Caco-2 (cell line): Measurements from ENCODE around the gene CILP2. TPM values are rescaled to one million over a fixed set of nuclear protein-coding genes. Genes with fewer than 3 reads are reported as not detected.

Experiments used
- BruUV-seq: library from RNA; stranded (reverse); fragments of 400-500 nt; replicated peaks from 2 replicates; lab custom pipeline; 2021; lab: Mats Ljungman, UMichigan
- CTCF ChIA-PET: fragments of 300-600 bp; sonication (Branson Sonifier 250); formaldehyde crosslinking; loops from one replicate; lab custom pipeline; 2022; ENCODE audit warnings: antibody characterized with exemption; lab: Charles Lee
- POLR2A ChIA-PET: fragments of 300-600 bp; sonication (Branson Sonifier 250); formaldehyde crosslinking; loops from one replicate; lab custom pipeline; 2022; ENCODE audit warnings: antibody characterized with exemption; lab: Charles Lee
- DNase-seq, 2 experiments: peaks; one replicate each; pipeline versions ENCODE4 v3.0.0 to v3.0.0-alpha.2; 2020 to 2022
- H3K27me3 ChIP-seq: replicated peaks from 2 replicates; pipeline ENCODE4 v1.6.0; 2011; ENCODE audit warnings: low read length; ENCODE audit not compliant: control insufficient read depth, insufficient read depth
- H3K36me3 ChIP-seq: 2 replicates; pipeline ENCODE4 v1.5.1; 2011; ENCODE audit warnings: low read length; ENCODE audit not compliant: control insufficient read depth, insufficient read depth
- H3K4me1 ChIP-seq: fragments of 250-450 bp; sonication (Bioruptor Pico); 2 replicates; pipeline ENCODE4 v1.5.1; 2020; ENCODE audit warnings: mild to moderate bottlenecking
- H3K4me3 ChIP-seq: 2 replicates; pipeline ENCODE4 v1.5.1; 2011; ENCODE audit warnings: low read depth, mild to moderate bottlenecking, control low read depth, low read length
- H3K9me3 ChIP-seq: fragments of 250-450 bp; sonication (Bioruptor Pico); 2 replicates; pipeline ENCODE4 v1.5.1; 2020; ENCODE audit warnings: mild to moderate bottlenecking, moderate library complexity
- H3K27ac Mint-ChIP-seq: one replicate; pipeline ENCODE4 v1.8.0; 2022; ENCODE audit warnings: mixed read lengths; ENCODE audit not compliant: unreplicated experiment
- H3K27me3 Mint-ChIP-seq: one replicate; pipeline ENCODE4 v1.8.0; 2022; ENCODE audit warnings: mixed read lengths; ENCODE audit not compliant: insufficient read depth, unreplicated experiment
- H3K36me3 Mint-ChIP-seq: one replicate; pipeline ENCODE4 v1.8.0; 2022; ENCODE audit warnings: mild to moderate bottlenecking, mixed read lengths; ENCODE audit not compliant: insufficient read depth, unreplicated experiment
- H3K4me1 Mint-ChIP-seq: one replicate; pipeline ENCODE4 v1.8.0; 2022; ENCODE audit warnings: low read depth, mixed read lengths; ENCODE audit not compliant: unreplicated experiment
- H3K4me3 Mint-ChIP-seq: one replicate; pipeline ENCODE4 v1.8.0; 2022; ENCODE audit warnings: mild to moderate bottlenecking, moderate library complexity, mixed read lengths; ENCODE audit not compliant: unreplicated experiment
- H3K9me3 Mint-ChIP-seq: one replicate; pipeline ENCODE4 v1.8.0; 2022; ENCODE audit warnings: mixed read lengths; ENCODE audit not compliant: unreplicated experiment
- CTCF ChIP-seq, 2 experiments: fragments of 200-600 bp in 1 of 2; IDR thresholded peaks; 1 replicate in 1 of 2; 2 replicates in 1 of 2; pipeline versions ENCODE4 v1.5.1 to v1.8.0; 2011 to 2022; ENCODE audit warnings: antibody characterized with exemption in 1 of 2, control low read depth in 1 of 2, inconsistent platforms in 1 of 2, low read depth in 1 of 2, low read length in 1 of 2, mild to moderate bottlenecking in 1 of 2, moderate library complexity in 1 of 2; ENCODE audit not compliant: insufficient read depth in 1 of 2, severe bottlenecking in 1 of 2, unreplicated experiment in 1 of 2
- intact Hi-C: fragments of 100-400 bp; cut with micrococcal nuclease; formaldehyde crosslinking; loops from one replicate; pipeline ENCODE4 v1.10.0; 2022; ENCODE audit not compliant: unreplicated experiment
- total RNA-seq: library from RNA; stranded (reverse); gene quantifications from 2 replicates; pipeline ENCODE4 v1.2.3, GENCODE V29; 2022

The CILP2 gene
- total RNA-seq, 1 experiment from 2014 or later = 1.3 TPM

- Mint-ChIP-seq H3K27ac (no peak overlapping the region), H3K4me3 (no peak overlapping the region), H3K9me3 (no peaks in the 10 kb centered on the region), H3K36me3 (no peaks in the 10 kb centered on the region), H3K4me1 (no peaks in the 10 kb centered on the region), H3K27me3 (peaks cover 4% of the 10 kb centered on the region)
- ChIA-PET POLR2A (no interaction called here), CTCF (no interaction called here)
- TF ChIP-seq CTCF (IDR thresholded peaks at IDR 0.05; ENCODE audit: insufficient read depth in 1 of 2, low read depth in 1 of 2, low read length in 1 of 2, severe bottlenecking in 1 of 2, unreplicated experiment in 1 of 2) = no peak
- Histone ChIP-seq H3K9me3 (no peaks in the 10 kb centered on the region), H3K4me3 (no peak overlapping the region), H3K36me3 (no peaks in the 10 kb centered on the region), H3K27me3 (no peaks in the 10 kb centered on the region), H3K4me1 (no peaks in the 10 kb centered on the region)
- DNase-seq = no peak
- BruUV-seq = no TSS peak
- intact Hi-C loops = loop anchor here (5.0 kb wide), 1 partner anchor 67 kb away; the partner anchor contains the start of gene PBX4
Measured at GRCh38 chr19:19549804-19550464, 11.9 kb downstream of the CILP2 start.

GRCh38 chr19:19550485-19550929 lies 12.4 kb downstream of the CILP2 start:
- BruUV-seq = no TSS peak
- Mint-ChIP-seq H3K27ac (no peak overlapping the region), H3K36me3 (no peaks in the 10 kb centered on the region), H3K4me3 (no peak overlapping the region), H3K27me3 (peaks cover 4% of the 10 kb centered on the region), H3K4me1 (no peaks in the 10 kb centered on the region), H3K9me3 (no peaks in the 10 kb centered on the region)
- intact Hi-C loops = loop anchor here (5.0 kb wide), 1 partner anchor 67 kb away; the partner anchor contains the start of gene PBX4
- no peaks in the 10 kb centered on the region for H3K27me3 ChIP-seq
- no peak for DNase-seq
- POLR2A ChIA-PET = no interaction called here
- H3K36me3 ChIP-seq = no peaks in the 10 kb centered on the region
- H3K9me3 ChIP-seq = no peaks in the 10 kb centered on the region
- no peaks in the 10 kb centered on the region for H3K4me1 ChIP-seq
- no peak overlapping the region for H3K4me3 ChIP-seq
- CTCF ChIA-PET = interaction anchor here (0.7 kb wide), 1 partner anchor 18 kb away, joined by 3 read pairs; no protein-coding TSS in a partner anchor
- no peak for TF ChIP-seq CTCF (IDR thresholded peaks at IDR 0.05; ENCODE audit: insufficient read depth in 1 of 2, low read depth in 1 of 2, low read length in 1 of 2, severe bottlenecking in 1 of 2, unreplicated experiment in 1 of 2)

GRCh38 chr19:19550972-19551852 lies 13.1 kb downstream of the CILP2 start:
- Histone ChIP-seq H3K4me1 (no peaks in the 10 kb centered on the region), H3K4me3 (no peak overlapping the region), H3K27me3 (no peaks in the 10 kb centered on the region), H3K9me3 (no peaks in the 10 kb centered on the region), H3K36me3 (no peaks in the 10 kb centered on the region)
- intact Hi-C loops = loop anchor here (5.0 kb wide), 1 partner anchor 66 kb away; the partner anchor contains the start of gene PBX4
- POLR2A ChIA-PET = interaction anchor here (0.6 kb wide), 1 partner anchor 113 kb away, joined by 5 read pairs; no protein-coding TSS in a partner anchor
- no peak for TF ChIP-seq CTCF (IDR thresholded peaks at IDR 0.05; ENCODE audit: insufficient read depth in 1 of 2, low read depth in 1 of 2, low read length in 1 of 2, severe bottlenecking in 1 of 2, unreplicated experiment in 1 of 2)
- Mint-ChIP-seq H3K36me3 (no peaks in the 10 kb centered on the region), H3K27me3 (peaks cover 4% of the 10 kb centered on the region), H3K9me3 (no peaks in the 10 kb centered on the region), H3K27ac (no peak overlapping the region), H3K4me3 (no peak overlapping the region), H3K4me1 (no peaks in the 10 kb centered on the region)
- CTCF ChIA-PET = interaction anchor here (0.6 to 0.7 kb wide), 2 partner anchors 18 to 113 kb away, joined by 3 read pairs; no protein-coding TSS in a partner anchor
- BruUV-seq = no TSS peak
- no peak for DNase-seq
